SK-N-SH (cell line): ENCODE results near the gene ZNF219.

Source experiments
- CTCF ChIP-seq: fragments of 200-600 bp; sonication (generic); IDR thresholded peaks from 2 replicates; pipeline ENCODE4 v1.6.1; 2017; ENCODE audit warnings: antibody characterized with exemption, mild to moderate bottlenecking, moderate library complexity
- EP300 ChIP-seq, 2 experiments: IDR thresholded peaks; 2 replicates each; pipeline versions ENCODE4 v1.4.0 to v1.6.1; 2012; ENCODE audit warnings: borderline replicate concordance in 1 of 2, low read depth in 1 of 2, low read length in 1 of 2
- FOSL2 ChIP-seq: IDR thresholded peaks from 2 replicates; pipeline ENCODE4 v1.4.0; 2012; ENCODE audit warnings: low read depth, mild to moderate bottlenecking, moderate library complexity, borderline replicate concordance
- MAX ChIP-seq: IDR thresholded peaks from 2 replicates; pipeline ENCODE4 v1.4.0; 2012; ENCODE audit warnings: low read depth
- MXI1 ChIP-seq: IDR thresholded peaks from 2 replicates; pipeline ENCODE4 v1.6.1; 2012; ENCODE audit warnings: mild to moderate bottlenecking, low read depth, low read length, improper control_type of control experiment
- NFIC ChIP-seq: IDR thresholded peaks from 2 replicates; pipeline ENCODE4 v1.4.0; 2012; ENCODE audit warnings: borderline replicate concordance
- PBX3 ChIP-seq: IDR thresholded peaks from 2 replicates; pipeline ENCODE4; 2012
- POLR2AphosphoS5 ChIP-seq: IDR thresholded peaks from 2 replicates; pipeline ENCODE4 v1.6.1; 2012; ENCODE audit warnings: low read depth, low read length
- SMC3 ChIP-seq: IDR thresholded peaks from 2 replicates; pipeline ENCODE4 v1.6.1; 2012; ENCODE audit warnings: low read depth, low read length, improper control_type of control experiment
- USF2 ChIP-seq: fragments of 150-350 bp; IDR thresholded peaks from 2 replicates; pipeline ENCODE4 v1.6.1; 2017; ENCODE audit warnings: antibody characterized with exemption, low read length, low read depth, borderline replicate concordance
- YY1 ChIP-seq: IDR thresholded peaks from 2 replicates; pipeline ENCODE4 v1.4.0; 2012; ENCODE audit warnings: low read depth, mild to moderate bottlenecking

- no peak for TF ChIP-seq CTCF
- no peak for TF ChIP-seq YY1
- no peak for TF ChIP-seq USF2
- TF ChIP-seq NFIC = no peak
- TF ChIP-seq FOSL2 = no peak
- no peak for TF ChIP-seq SMC3
- no peak for TF ChIP-seq MXI1
- TF ChIP-seq POLR2AphosphoS5 = no peak
- TF ChIP-seq EP300 (IDR thresholded peaks at IDR 0.05; ENCODE audit: borderline replicate concordance in 1 of 2, low read depth in 1 of 2, low read length in 1 of 2) = no peak
- no peak for TF ChIP-seq MAX
- no peak for TF ChIP-seq PBX3
These were observed 42.9 kb downstream of the ZNF219 start for GRCh38 chr14:21055432-21056117.
